ENCODE data around the gene ST7.
"Not testable (repeated sequence)": the region's sequence is repeated elsewhere in the genome, so short reads cannot be mapped to it uniquely, and the experiment has no call there.

Gene ST7

GRCh38 chr7:117101026-117101425 is 147.7 kb downstream of the ST7 start:
- DNase-seq = no peak

GRCh38 chr7:117110480-117111315 is 157.4 kb downstream of the ST7 start:
- peak; percentile 37 for DNase-seq

DNA sequence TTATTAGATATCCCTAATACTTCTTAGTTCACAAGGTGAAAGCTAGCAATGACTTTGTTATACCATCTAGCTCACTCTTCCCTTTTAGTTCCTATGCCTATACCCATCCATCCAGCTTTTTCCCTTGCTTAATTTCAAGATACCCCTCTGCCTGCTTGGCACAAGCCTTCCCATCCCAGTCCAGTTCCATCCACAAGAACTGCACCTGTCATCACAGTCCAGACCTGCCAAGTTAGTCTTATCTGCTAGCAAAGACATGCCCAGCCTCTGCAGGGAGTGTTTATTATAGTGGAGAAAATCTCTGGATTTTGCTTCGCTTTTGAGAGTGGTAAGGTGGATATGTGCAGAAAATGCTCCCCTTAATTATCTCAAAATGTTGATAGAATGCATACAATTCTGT is 158.2 kb downstream of the ST7 start:
- DNase-seq = no peak

- DNase-seq = no peak
Observed at GRCh38 chr7:117112640-117113039, 159.3 kb downstream of the ST7 start.

DNA sequence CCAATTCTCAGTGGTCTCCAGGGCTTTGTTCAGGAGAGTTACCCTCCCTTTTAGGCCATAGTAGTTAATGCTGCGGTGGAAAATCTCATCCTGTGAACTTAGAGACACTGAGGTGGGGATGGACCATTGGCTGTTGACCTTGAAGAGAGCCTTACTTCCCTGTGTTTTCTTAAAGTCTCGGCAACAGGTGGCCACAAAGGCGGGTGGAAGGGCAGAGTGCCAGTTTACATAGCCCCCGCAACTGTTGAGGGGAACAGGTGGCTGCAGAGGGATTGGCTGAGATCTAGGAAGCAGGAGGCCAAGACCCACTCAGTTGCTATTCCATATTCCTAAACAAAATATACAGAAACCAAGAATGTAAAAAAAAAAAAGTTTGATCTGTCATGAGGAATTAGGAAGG is 160.6 kb downstream of the ST7 start:
- no peak for DNase-seq

DNA sequence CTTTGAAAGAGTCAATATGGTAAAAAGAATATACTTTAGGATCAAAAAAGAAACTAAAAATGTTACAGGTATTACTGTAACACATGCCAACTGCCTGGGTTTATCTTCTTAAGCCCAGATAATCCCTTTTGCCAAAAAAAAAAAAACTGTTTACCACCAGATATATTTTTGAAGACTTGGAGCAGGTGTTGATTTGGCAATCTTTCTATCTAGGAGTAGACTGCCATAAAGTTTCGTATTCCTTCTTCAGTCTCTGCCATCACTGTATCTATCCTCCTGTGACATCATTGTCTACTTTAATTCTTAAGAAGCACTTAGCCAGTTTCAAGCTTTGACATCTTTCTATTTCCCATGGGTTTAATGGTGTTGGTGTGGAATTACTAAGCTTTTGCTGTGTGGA is 161.0 kb downstream of the ST7 start:
- no peak for DNase-seq

DNA sequence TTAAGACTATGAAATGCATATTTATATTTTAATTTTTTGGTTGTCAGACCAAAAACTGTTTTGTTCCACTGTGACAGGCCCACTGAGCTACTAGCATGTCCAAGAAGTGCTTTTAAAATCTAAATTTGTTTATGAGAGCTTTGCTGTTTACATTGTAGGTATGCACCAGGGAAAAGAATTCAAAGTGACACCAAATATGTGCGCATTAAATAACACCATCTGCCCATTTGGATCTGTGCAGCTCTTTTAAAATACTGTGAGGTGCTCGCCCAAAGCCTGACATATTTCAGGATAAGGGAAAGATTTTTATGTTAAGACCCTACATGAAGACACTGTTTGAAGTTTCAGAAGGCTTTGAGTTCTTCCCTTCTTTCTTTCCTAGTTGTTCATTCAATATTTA is 162.9 kb downstream of the ST7 start:
- DNase-seq = no peak

- DNase-seq = no peak
Observed at GRCh38 chr7:117117172-117117571, 163.9 kb downstream of the ST7 start.

- DNase-seq = no peak
Observed at GRCh38 chr7:117118579-117119180, 165.4 kb downstream of the ST7 start.

- DNase-seq = peak; percentile 78
Observed at GRCh38 chr7:117119192-117119924, 166.1 kb downstream of the ST7 start.

GRCh38 chr7:117120321-117120720 is 167.0 kb downstream of the ST7 start:
- DNase-seq = not testable (repeated sequence)

DNA sequence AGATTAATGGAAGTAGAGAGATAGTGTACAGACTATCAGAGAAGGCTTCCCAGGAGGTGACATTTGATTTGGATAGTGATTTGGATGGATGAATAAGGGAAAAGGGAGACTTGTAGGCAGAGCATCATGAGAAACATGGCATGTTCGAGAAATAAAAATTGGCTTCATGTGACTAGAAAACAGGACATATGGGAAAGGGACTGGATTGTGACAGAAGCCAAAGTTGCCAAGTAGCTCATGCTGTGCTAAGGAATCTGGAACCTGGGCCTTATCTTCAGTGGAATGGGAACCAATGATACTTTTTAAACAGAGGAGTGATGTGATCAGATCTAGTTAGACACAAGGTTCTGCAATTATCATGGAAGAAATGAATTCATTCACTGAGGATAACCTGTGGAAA is 168.7 kb downstream of the ST7 start:
- not testable (repeated sequence) for DNase-seq

DNA sequence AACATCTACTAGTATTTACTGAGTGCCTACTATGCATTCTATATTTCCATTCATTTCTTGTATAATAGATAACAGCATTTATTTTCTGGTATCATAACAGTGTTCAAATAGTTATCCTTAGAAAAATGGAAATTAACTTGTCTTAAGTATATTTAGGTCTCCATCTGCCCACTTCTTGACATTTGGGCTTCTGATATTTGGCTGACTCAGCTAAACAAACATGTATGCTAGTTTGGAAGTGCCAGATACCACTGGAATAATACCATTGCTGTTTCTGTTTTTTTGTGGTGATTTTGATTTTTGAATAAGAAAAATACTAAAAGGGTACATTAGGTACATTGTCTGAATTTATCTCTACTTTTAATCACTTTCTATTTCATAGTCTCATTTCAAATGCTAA is 169.2 kb downstream of the ST7 start:
- DNase-seq = no peak

GRCh38 chr7:117123311-117123926 is 170.1 kb downstream of the ST7 start:
- DNase-seq = no peak

DNA sequence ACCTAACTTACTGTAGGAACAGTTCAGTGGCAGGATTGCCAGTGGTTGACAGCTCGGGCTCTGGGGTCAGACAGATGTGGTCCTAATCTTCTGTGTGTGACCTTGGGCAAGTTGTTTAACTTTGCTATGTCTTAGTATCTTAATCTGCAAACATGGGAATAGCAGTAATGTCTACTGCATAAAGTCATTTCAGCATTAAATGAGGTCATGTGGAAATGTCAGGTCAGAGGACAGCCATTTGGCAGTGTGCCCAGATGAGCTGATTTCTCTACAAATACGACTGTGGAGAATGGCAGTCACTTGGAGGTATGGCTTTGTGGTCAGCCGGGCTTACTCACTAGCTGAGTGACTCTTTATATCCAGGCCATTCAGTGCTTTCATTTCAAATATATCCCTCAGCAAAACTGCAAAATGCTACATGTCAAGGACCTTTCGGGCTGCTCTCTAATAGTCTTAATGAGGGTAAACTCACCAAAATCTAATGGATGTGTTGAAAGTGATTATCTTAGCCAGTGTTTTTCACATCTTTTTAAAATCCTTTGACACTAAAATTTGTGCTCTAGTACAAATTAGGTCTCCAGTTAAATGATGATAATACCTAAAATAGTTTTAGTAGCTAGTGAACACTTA is 171.4 kb downstream of the ST7 start:
- DNase-seq = peak; percentile 37

DNA sequence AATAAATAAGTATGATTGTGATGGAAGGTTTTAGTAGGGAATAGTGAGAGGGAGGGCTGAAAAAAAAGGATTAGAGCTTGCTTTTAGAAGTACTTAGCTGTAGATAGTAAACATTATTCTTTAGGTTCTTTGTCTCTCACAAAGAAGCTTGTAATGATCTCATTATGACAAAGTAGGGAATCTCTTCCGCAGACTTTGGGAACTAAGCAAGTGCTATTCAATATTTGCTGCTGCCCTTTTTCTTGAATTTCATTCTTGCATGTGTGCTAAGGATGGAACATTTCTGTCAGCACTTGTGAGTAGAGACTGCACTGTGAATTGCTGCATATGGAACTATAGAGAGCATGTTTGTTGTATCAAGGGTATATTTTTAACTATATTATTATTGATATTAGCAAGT is 173.4 kb downstream of the ST7 start:
- no peak for DNase-seq

GRCh38 chr7:117127585-117128168 is 174.4 kb downstream of the ST7 start:
- DNase-seq = peak; percentile 51

DNA sequence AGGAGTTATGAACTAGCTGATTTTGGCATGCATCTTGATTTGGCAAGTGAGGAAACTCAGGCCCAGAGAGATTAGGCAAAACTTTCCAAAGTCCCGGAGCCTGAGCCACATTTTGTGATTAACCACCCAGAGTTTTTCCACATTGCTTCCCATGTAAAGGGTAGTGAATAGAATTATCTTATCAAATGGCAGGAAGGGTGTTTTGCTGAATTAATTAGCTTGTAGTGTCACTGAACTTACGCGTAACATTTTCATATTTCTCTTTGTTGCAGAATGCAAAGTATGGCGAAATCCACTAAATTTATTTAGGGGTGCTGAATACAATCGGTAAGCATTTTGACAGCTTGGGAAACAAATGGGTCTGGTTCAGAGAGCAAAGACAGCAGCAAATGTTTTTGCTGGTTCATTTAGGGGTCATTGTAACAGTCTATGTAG is 176.2 kb downstream of the ST7 start:
- no peak for DNase-seq

- no peak for DNase-seq
Observed at GRCh38 chr7:117130262-117130661, 177.0 kb downstream of the ST7 start.

DNA sequence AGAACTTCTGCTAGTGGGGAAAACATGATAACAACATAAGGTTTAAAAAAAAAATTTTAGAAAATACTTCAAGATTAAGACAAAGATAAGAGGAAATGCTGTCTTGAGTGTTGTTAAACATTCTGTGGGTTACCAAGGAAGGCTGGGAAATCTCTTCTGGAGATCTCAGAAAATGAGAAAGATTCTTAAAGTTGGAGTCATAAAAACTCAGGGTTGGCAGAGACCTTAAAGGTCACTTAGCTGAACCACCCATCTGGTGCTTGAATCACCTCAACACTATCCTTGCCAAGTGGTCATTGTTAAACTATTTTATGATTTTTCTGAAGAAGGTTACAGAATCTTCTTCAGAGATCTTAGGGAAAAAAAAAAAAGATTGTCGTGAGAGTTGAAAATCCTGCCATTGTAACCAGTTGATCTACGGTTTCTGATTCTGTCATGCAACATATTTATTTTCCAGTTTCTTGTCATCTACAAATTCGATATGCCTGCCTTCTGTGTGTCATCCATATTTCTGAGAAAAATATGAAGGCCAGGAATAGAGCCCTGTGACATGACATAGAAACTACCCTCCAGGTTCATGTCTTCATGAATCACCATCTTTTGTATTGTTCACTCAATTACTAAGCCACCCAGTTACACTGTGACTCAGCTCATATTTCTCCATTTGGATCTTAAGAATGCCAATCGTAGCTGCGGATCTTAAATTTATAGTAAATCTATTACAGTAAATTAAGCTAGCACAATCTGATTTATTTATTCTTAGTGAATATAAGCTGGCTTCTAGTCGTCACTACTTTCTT is 179.2 kb downstream of the ST7 start:
- no peak for DNase-seq

GRCh38 chr7:117133125-117133524 is 179.8 kb downstream of the ST7 start:
- no peak for DNase-seq

DNA sequence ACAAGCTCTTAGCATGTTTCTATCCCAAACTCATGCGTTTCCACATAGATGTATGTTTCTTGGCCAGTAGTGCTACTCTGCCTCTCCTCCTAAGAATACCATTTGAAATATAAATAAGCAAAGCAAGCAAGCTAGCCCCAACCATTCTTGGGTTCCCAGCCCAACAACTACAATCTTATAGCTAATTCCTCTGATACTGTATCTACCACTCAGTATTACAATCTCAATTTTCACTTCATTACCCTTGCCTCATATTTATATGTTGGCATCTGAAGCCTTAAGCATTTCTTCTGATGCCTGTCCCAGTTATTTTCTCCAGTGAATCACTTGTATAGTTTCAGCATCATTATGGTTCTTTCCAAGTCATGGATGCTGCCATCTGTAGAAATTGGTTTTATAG is 181.1 kb downstream of the ST7 start:
- no peak for DNase-seq

All from activated naive CD4-positive, alpha-beta T cell treated with anti-CD3 and anti-CD28 coated beads, Interleukin-2, amount 50 U/mL, for 16 hours (primary cell).